PC-3 (cell line): Measurements from ENCODE around the gene PID1. TPM values are rescaled to one million over a fixed set of nuclear protein-coding genes. Genes with fewer than 3 reads are reported as not detected.

Source experiments
- ATAC-seq: fragments of 200-7000 bp; cut with Tn5 transposase; 2 replicates; pipeline ENCODE4 v1.9.1; 2020; ENCODE audit warnings: mild to moderate bottlenecking, moderate library complexity
- BruUV-seq: library from RNA; stranded (reverse); fragments of 400-500 nt; replicated peaks from 2 replicates; lab custom pipeline; 2021; lab: Mats Ljungman, UMichigan
- CTCF ChIA-PET: fragments of 300-600 bp; sonication (Branson Sonifier 250); formaldehyde crosslinking; loops from one replicate; lab custom pipeline; 2022; ENCODE audit warnings: antibody characterized with exemption; lab: Charles Lee
- POLR2A ChIA-PET: fragments of 300-600 bp; sonication (Branson Sonifier 250); formaldehyde crosslinking; loops from one replicate; lab custom pipeline; 2022; ENCODE audit warnings: antibody characterized with exemption; ENCODE audit not compliant: unreplicated experiment; lab: Charles Lee
- DNase-seq: peaks from one replicate; pipeline ENCODE4 v3.0.0-alpha.2; 2015
- H2AFZ ChIP-seq: fragments of 300-600 bp; sonication (generic); 2 replicates; pipeline ENCODE4 v1.6.0; 2016; ENCODE audit warnings: antibody characterized with exemption, low read length
- H3F3A ChIP-seq: fragments of 300-600 bp; sonication (generic); one replicate; pipeline ENCODE4 v1.6.0; 2017; ENCODE audit warnings: antibody characterized with exemption, low read length, control low read depth, mild to moderate bottlenecking; ENCODE audit not compliant: unreplicated experiment
- H3K27ac ChIP-seq: fragments of 300-600 bp; sonication (generic); 2 replicates; pipeline ENCODE4 v1.5.1; 2016; ENCODE audit warnings: mild to moderate bottlenecking, low read length
- H3K27me3 ChIP-seq: fragments of 300-600 bp; sonication (generic); 2 replicates; pipeline ENCODE4 v1.6.1; 2016; ENCODE audit warnings: low read length, mixed read lengths
- H3K36me3 ChIP-seq: fragments of 300-600 bp; sonication (generic); 2 replicates; pipeline ENCODE4 v1.6.1; 2016; ENCODE audit warnings: low read depth, mixed run types, low read length, mixed read lengths
- H3K4me1 ChIP-seq: fragments of 300-600 bp; sonication (generic); 2 replicates; pipeline ENCODE4 v1.5.1; 2016; ENCODE audit warnings: low read length; ENCODE audit not compliant: insufficient read depth
- H3K4me2 ChIP-seq: fragments of 300-600 bp; sonication (generic); 2 replicates; pipeline ENCODE4 v1.6.0; 2016; ENCODE audit warnings: low read length
- H3K4me3 ChIP-seq: fragments of 300-600 bp; sonication (generic); 2 replicates; pipeline ENCODE4 v1.5.1; 2016; ENCODE audit warnings: mild to moderate bottlenecking, low read length, mixed read lengths
- H3K79me2 ChIP-seq: fragments of 300-600 bp; sonication (generic); 2 replicates; pipeline ENCODE4 v1.6.1; 2017; ENCODE audit warnings: low read length, mixed read lengths
- H3K9ac ChIP-seq: fragments of 300-600 bp; sonication (generic); 2 replicates; pipeline ENCODE4 v1.6.0; 2016; ENCODE audit warnings: mild to moderate bottlenecking, low read length
- H3K9me2 ChIP-seq: fragments of 300-600 bp; sonication (generic); replicated peaks from 2 replicates; pipeline ENCODE4 v1.6.1; 2016; ENCODE audit warnings: mixed run types, low read length, mixed read lengths
- H3K9me3 ChIP-seq: fragments of 300-600 bp; sonication (generic); 2 replicates; pipeline ENCODE4 v1.6.1; 2016; ENCODE audit warnings: low read length, mixed read lengths
- H4K20me1 ChIP-seq: fragments of 300-600 bp; sonication (generic); 2 replicates; pipeline ENCODE4 v1.6.1; 2016; ENCODE audit warnings: low read length, mixed read lengths
- EZH2 ChIP-seq: fragments of 300-600 bp; sonication (generic); IDR thresholded peaks from one replicate; pipeline ENCODE4 v1.6.1; 2017; ENCODE audit warnings: antibody characterized with exemption, mild to moderate bottlenecking, low read length; ENCODE audit not compliant: unreplicated experiment
- EZH2phosphoT487 ChIP-seq: fragments of 300-600 bp; sonication (generic); IDR thresholded peaks from 2 replicates; pipeline ENCODE4 v1.6.1; 2018; ENCODE audit warnings: mild to moderate bottlenecking, antibody characterized with exemption, low read length, borderline replicate concordance
- intact Hi-C: fragments of 100-400 bp; cut with micrococcal nuclease; formaldehyde crosslinking; loops from 2 replicates; pipeline ENCODE4 v1.9.0; 2023
- total RNA-seq: library from RNA; depleted of rRNA; stranded (reverse); fragments of >200 nt; gene quantifications from 2 replicates; pipeline ENCODE4 v1.2.3, GENCODE V29; 2014
- TF ChIP-seq, protein P1 (sequence below): fragments of 300-600 bp; sonication (generic); conservative IDR thresholded peaks from 2 replicates; pipeline ENCODE4 v1.5.1; 2017; ENCODE audit warnings: antibody characterized with exemption, low read depth, mild to moderate bottlenecking, low read length

PID1 gene
- total RNA-seq, 1 experiment from 2014 or later: 0.84 TPM

DNA sequence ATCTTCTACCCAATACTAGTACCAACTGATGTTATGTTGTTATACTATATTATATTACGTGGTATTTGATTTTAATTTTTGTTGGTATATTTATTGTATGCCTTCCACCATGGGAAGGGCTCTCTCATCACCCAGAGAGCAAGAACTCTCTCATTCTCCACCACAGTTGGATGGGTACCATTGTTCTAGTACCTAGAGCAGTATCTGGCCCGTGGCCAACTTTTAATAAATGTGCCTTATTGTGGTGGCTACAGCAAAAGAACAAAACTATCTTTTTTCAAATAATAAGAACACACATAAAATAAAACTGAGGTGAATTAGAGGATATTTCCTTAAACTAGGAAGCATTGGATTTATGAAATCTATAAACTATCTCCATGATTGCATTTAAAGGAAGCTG is 71.8 kb downstream of the PID1 start:
- no peak overlapping the region for H3K4me2 ChIP-seq
- ChIA-PET CTCF (no interaction called here), POLR2A (no interaction called here)
- intact Hi-C loops: no loop called here
- no peaks in the 10 kb centered on the region for H3K36me3 ChIP-seq
- H3K9me2 ChIP-seq: no peaks in the 10 kb centered on the region; the same call in 1 of the 2 replicates
- H3K9me3 ChIP-seq: no peaks in the 10 kb centered on the region
- no peak overlapping the region for H3K27ac ChIP-seq
- no peak overlapping the region for H2AFZ ChIP-seq
- H3K27me3 ChIP-seq: peaks cover 17% of the 10 kb centered on the region; the same call in 1 of the 2 replicates
- no peaks in the 10 kb centered on the region for H3K79me2 ChIP-seq
- H3K4me3 ChIP-seq: no peak overlapping the region
- H4K20me1 ChIP-seq: no peaks in the 10 kb centered on the region
- no peak for TF ChIP-seq EZH2
- no peak for TF ChIP-seq EZH2phosphoT487
- TF ChIP-seq, protein P1, sequence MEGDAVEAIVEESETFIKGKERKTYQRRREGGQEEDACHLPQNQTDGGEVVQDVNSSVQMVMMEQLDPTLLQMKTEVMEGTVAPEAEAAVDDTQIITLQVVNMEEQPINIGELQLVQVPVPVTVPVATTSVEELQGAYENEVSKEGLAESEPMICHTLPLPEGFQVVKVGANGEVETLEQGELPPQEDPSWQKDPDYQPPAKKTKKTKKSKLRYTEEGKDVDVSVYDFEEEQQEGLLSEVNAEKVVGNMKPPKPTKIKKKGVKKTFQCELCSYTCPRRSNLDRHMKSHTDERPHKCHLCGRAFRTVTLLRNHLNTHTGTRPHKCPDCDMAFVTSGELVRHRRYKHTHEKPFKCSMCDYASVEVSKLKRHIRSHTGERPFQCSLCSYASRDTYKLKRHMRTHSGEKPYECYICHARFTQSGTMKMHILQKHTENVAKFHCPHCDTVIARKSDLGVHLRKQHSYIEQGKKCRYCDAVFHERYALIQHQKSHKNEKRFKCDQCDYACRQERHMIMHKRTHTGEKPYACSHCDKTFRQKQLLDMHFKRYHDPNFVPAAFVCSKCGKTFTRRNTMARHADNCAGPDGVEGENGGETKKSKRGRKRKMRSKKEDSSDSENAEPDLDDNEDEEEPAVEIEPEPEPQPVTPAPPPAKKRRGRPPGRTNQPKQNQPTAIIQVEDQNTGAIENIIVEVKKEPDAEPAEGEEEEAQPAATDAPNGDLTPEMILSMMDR: no peak
- DNase-seq (no peak), ATAC-seq (no peak)
- H3K9ac ChIP-seq: no peak overlapping the region
- H3F3A ChIP-seq: no peaks in the 10 kb centered on the region
- no TSS peak for BruUV-seq
- H3K4me1 ChIP-seq: no peaks in the 10 kb centered on the region

DNA sequence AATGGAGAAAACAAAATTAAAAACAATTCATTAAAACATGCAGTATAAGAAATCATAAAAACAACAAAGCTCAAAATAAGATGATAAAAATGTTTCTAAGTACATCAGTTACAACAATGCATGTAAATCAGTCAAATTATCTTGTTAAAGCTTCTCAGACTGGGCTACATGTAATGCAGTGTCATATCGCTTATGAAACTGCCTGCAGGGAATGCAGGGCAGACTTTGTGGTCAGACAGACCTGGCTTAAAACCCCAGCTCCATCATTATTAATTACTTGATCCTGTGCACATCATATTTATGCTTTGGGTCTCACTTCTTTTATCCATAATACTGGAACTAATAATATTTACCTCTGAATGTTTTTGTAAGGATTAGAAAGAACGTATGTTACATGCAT is 74.6 kb downstream of the PID1 start:
- H3K9ac ChIP-seq: no peak overlapping the region
- no peak overlapping the region for H2AFZ ChIP-seq
- TF ChIP-seq, protein P1: no peak
- TF ChIP-seq EZH2 (no peak), EZH2phosphoT487 (no peak)
- H3K27me3 ChIP-seq: peaks cover 15% of the 10 kb centered on the region; the same call in 1 of the 2 replicates
- no peak overlapping the region for H3K27ac ChIP-seq
- no peaks in the 10 kb centered on the region for H3K79me2 ChIP-seq
- no peak for ATAC-seq
- H3F3A ChIP-seq: no peaks in the 10 kb centered on the region
- no peak overlapping the region for H3K4me2 ChIP-seq
- ChIA-PET CTCF (no interaction called here), POLR2A (no interaction called here)
- no peaks in the 10 kb centered on the region for H3K4me1 ChIP-seq
- no peaks in the 10 kb centered on the region for H3K9me3 ChIP-seq
- no peaks in the 10 kb centered on the region; the same call in 1 of the 2 replicates for H3K9me2 ChIP-seq
- no peaks in the 10 kb centered on the region for H4K20me1 ChIP-seq
- BruUV-seq: no TSS peak
- H3K4me3 ChIP-seq: no peak overlapping the region
- intact Hi-C loops: no loop called here
- DNase-seq: no peak
- H3K36me3 ChIP-seq: no peaks in the 10 kb centered on the region

DNA sequence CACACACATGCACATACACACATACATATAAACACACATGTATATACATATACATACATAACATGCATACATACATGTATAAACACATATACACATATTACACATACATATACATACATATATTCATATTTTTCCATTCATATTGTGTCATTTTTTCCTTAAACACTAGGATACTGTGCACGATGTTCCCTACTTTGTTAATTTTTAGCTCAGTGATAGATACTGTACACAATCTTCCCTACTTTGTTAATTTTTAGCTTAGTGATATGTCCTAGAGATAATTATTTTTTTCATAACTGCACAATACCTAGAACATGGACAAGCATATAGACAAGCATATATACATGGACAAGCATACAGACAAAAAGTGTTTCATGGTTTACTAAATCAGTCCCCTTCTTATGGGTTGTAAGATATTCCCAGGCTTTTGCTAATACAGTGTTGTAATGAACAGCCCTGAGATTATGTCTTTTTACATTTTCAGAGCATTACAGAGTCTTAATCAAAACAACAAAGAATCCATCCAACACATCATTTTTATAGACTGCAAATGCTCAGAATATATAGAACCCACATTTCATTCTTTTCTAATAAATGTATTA is 75.6 kb downstream of the PID1 start:
- Histone ChIP-seq H3K27me3 (peaks cover 8% of the 10 kb centered on the region; the same call in 1 of the 2 replicates), H3K9ac (no peak overlapping the region), H4K20me1 (no peaks in the 10 kb centered on the region), H3K4me1 (no peaks in the 10 kb centered on the region), H3K36me3 (no peaks in the 10 kb centered on the region), H3K4me3 (no peak overlapping the region), H3K9me2 (no peaks in the 10 kb centered on the region; the same call in 1 of the 2 replicates), H3F3A (no peaks in the 10 kb centered on the region), H3K27ac (no peak overlapping the region), H3K4me2 (no peak overlapping the region), H2AFZ (no peak overlapping the region), H3K9me3 (no peaks in the 10 kb centered on the region), H3K79me2 (no peaks in the 10 kb centered on the region)
- ChIA-PET CTCF (no interaction called here), POLR2A (no interaction called here)
- TF ChIP-seq, protein P1: no peak
- no peak for TF ChIP-seq EZH2
- no peak for TF ChIP-seq EZH2phosphoT487
- no peak for ATAC-seq
- intact Hi-C loops: no loop called here
- BruUV-seq: no TSS peak
- DNase-seq: no peak
